C1 segment of cervical spinal cord (tissue), 14 donors: ENCODE data around the gene TCF7L1.
"Not testable (repeated sequence)": the region's sequence is repeated elsewhere in the genome, so short reads cannot be mapped to it uniquely, and the experiment has no call there.

ENCODE experiments used
- DNase-seq, 14 donors: peaks; one replicate each; lab custom pipeline; 2025; lab: John Stamatoyannopoulos, UW

Gene TCF7L1

GRCh38 chr2:85183076-85183475 lies 49.9 kb downstream of the TCF7L1 start:
- no peak for DNase-seq

GRCh38 chr2:85183479-85183878 lies 50.3 kb downstream of the TCF7L1 start:
- DNase-seq: no peak

- no peak for DNase-seq
Measured at GRCh38 chr2:85184231-85184630, 51.0 kb downstream of the TCF7L1 start.

- DNase-seq: no peak
Measured at GRCh38 chr2:85184990-85185389, 51.8 kb downstream of the TCF7L1 start.

- no peak for DNase-seq
Measured at GRCh38 chr2:85185431-85185940, 52.3 kb downstream of the TCF7L1 start.

- DNase-seq: no peak
Measured at GRCh38 chr2:85187069-85187468, 53.9 kb downstream of the TCF7L1 start.

GRCh38 chr2:85188852-85189251 lies 55.7 kb downstream of the TCF7L1 start:
- no peak for DNase-seq

- peak in 8 of 14 donors; percentile 11 to 53 (median 14) for DNase-seq
Measured at GRCh38 chr2:85189606-85190270, 56.5 kb downstream of the TCF7L1 start.

GRCh38 chr2:85191157-85191556 lies 58.0 kb downstream of the TCF7L1 start:
- DNase-seq: no peak

- DNase-seq: no peak
Measured at GRCh38 chr2:85194780-85195480, 61.7 kb downstream of the TCF7L1 start.

GRCh38 chr2:85195956-85196355 lies 62.8 kb downstream of the TCF7L1 start:
- peak in 1 of 14 donors; percentile 52 for DNase-seq

GRCh38 chr2:85199698-85200097 lies 66.5 kb downstream of the TCF7L1 start:
- DNase-seq: no peak

GRCh38 chr2:85209887-85210286 lies 76.7 kb downstream of the TCF7L1 start:
- no peak for DNase-seq

GRCh38 chr2:85210511-85210910 lies 77.3 kb downstream of the TCF7L1 start:
- no peak for DNase-seq

- DNase-seq: not testable (repeated sequence)
Measured at GRCh38 chr2:85211606-85212005, 78.4 kb downstream of the TCF7L1 start.

GRCh38 chr2:85212841-85213240 lies 79.6 kb downstream of the TCF7L1 start:
- DNase-seq: no peak

GRCh38 chr2:85213404-85213803 lies 80.2 kb downstream of the TCF7L1 start:
- DNase-seq: no peak

- DNase-seq: no peak
Measured at GRCh38 chr2:85213901-85214512, 80.8 kb downstream of the TCF7L1 start.

GRCh38 chr2:85215081-85215447 lies 81.9 kb downstream of the TCF7L1 start:
- DNase-seq: no peak

GRCh38 chr2:85215448-85216401 lies 82.5 kb downstream of the TCF7L1 start:
- peak in 9 of 14 donors; percentile 32 to 81 (median 54) for DNase-seq

GRCh38 chr2:85216927-85217326 lies 83.7 kb downstream of the TCF7L1 start:
- no peak for DNase-seq
